Muscle layer of colon (tissue), 2 donors: ENCODE data around the gene KIF1B.

ENCODE experiments used
- H3K27ac ChIP-seq: one replicate; pipeline ENCODE4 v1.7.0; 2013; ENCODE audit warnings: low read depth, mild to moderate bottlenecking, low read length, moderate library complexity
- H3K27me3 ChIP-seq, 2 donors: one replicate each; pipeline ENCODE4 v1.7.0; 2013; ENCODE audit warnings: low read length in 2 of 2, mild to moderate bottlenecking in 2 of 2; ENCODE audit not compliant: insufficient read depth in 2 of 2, control insufficient read depth in 1 of 2
- H3K36me3 ChIP-seq: one replicate; pipeline ENCODE4 v1.7.0; 2013; ENCODE audit warnings: mild to moderate bottlenecking, low read length; ENCODE audit not compliant: insufficient read depth
- H3K4me1 ChIP-seq: one replicate; pipeline ENCODE4 v1.7.0; 2013; ENCODE audit warnings: mild to moderate bottlenecking, low read length; ENCODE audit not compliant: insufficient read depth
- H3K4me3 ChIP-seq, 2 donors: one replicate each; pipeline ENCODE4 v1.7.0; 2013; ENCODE audit warnings: low read length in 2 of 2, low read depth in 1 of 2, mild to moderate bottlenecking in 1 of 2, moderate library complexity in 1 of 2
- H3K9ac ChIP-seq: one replicate; pipeline ENCODE4 v1.7.0; 2013; ENCODE audit warnings: low read length
- H3K9me3 ChIP-seq: one replicate; pipeline ENCODE4 v1.7.0; 2013; ENCODE audit warnings: mild to moderate bottlenecking, low read length
- donor health status: abdominal sarcoma.
- donor health status: Adenocarcinoma of cecum.

The KIF1B gene

DNA sequence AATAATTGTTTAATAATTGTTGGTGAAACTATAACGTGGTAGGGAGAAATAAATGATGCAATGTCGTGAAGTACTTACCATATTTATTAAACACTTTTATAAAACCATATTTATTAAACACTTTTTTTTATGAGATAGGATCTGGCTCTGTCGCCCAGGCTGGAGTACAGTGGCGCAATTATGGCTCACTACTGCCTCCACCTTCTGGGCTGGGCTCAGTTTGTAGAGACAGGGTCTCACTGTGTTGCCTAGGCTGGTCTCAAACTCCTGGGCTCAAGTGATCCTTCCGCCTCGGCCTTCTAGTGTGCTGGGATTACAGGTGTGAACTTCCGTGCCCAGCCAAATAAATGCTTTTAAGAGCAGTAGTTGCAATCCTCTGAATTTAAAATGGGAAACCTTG lies 112.5 kb downstream of the KIF1B start:
- Histone ChIP-seq H3K27ac (no peak overlapping the region), H3K9ac (no peak overlapping the region), H3K4me1 (no peaks in the 10 kb centered on the region), H3K27me3 (no peaks in the 10 kb centered on the region), H3K36me3 (peaks cover 43% of the 10 kb centered on the region), H3K9me3 (no peaks in the 10 kb centered on the region), H3K4me3 (no peak overlapping the region)

DNA sequence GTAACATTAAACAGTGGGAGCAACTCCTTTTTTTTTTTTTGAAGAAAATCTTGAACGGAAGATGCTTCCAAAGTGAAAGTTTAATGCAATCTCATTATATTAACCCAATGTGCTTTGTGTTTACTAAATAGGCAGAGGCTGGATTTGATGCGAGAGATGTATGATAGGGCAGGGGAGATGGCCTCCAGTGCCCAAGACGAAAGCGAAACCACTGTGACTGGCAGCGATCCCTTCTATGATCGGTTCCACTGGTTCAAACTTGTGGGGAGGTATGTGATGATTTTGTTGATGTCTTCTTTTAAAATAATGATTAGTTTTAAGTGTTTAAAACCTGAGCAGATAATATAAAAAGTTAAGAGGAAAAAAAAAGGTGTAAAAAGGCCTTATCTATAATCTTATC lies 114.3 kb downstream of the KIF1B start:
- no peaks in the 10 kb centered on the region for H3K4me1 ChIP-seq
- H3K4me3 ChIP-seq, result no peak overlapping the region
- H3K36me3 ChIP-seq, result peaks cover 48% of the 10 kb centered on the region
- no peaks in the 10 kb centered on the region for H3K27me3 ChIP-seq
- H3K9ac ChIP-seq, result no peak overlapping the region
- H3K9me3 ChIP-seq, result no peaks in the 10 kb centered on the region
- no peak overlapping the region for H3K27ac ChIP-seq

DNA sequence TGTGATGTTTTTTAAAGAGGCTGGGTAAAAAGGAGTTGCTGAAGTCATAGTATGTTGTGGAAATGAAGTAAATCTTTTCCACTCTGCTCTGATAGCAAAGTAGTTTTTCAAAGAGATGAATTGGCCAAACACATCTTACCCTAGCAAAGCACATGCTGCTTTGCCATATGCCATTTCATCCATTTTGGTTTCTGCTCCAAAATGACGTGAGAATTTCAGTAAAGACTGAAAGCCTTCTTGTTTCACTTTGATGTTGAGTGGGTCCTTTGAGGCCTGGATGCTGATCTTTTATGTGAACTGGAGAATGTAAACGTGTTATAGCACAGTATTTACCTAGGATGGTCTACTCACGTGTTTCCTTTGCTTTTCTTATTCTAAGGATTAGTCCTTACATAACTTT lies 115.2 kb downstream of the KIF1B start:
- no peaks in the 10 kb centered on the region for H3K4me1 ChIP-seq
- no peaks in the 10 kb centered on the region for H3K27me3 ChIP-seq
- H3K27ac ChIP-seq, result no peak overlapping the region
- no peak overlapping the region for H3K4me3 ChIP-seq
- H3K9me3 ChIP-seq, result no peaks in the 10 kb centered on the region
- peaks cover 43% of the 10 kb centered on the region for H3K36me3 ChIP-seq
- no peak overlapping the region for H3K9ac ChIP-seq

DNA sequence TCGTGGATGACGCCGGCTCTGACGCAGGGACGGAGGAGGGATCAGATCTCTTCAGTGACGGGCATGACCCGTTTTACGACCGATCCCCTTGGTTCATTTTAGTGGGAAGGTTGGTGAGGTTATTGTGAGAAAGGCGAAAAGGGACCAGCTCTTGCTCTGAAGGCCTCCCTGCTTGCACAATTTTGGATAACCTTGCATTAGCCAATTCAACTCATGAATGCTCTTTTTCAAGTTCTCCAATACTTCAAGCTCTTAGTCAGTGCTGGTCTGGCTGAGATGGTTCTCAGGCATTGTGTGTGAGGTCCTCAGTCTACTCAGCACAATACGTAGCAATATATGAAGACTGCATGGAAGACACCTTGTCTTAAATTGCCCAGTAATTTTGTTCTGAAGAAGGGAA lies 115.9 kb downstream of the KIF1B start:
- no peak overlapping the region for H3K4me3 ChIP-seq
- no peaks in the 10 kb centered on the region for H3K9me3 ChIP-seq
- H3K9ac ChIP-seq, result no peak overlapping the region
- H3K4me1 ChIP-seq, result no peaks in the 10 kb centered on the region
- H3K27me3 ChIP-seq, result no peaks in the 10 kb centered on the region
- H3K27ac ChIP-seq, result no peak overlapping the region
- H3K36me3 ChIP-seq, result peaks cover 43% of the 10 kb centered on the region

- H3K4me3 ChIP-seq, result no peak overlapping the region
- H3K27me3 ChIP-seq, result no peaks in the 10 kb centered on the region
- no peak overlapping the region for H3K9ac ChIP-seq
- H3K4me1 ChIP-seq, result no peaks in the 10 kb centered on the region
- H3K9me3 ChIP-seq, result no peaks in the 10 kb centered on the region
- no peak overlapping the region for H3K27ac ChIP-seq
- H3K36me3 ChIP-seq, result peaks cover 32% of the 10 kb centered on the region
Measured at GRCh38 chr1:10328180-10328963, 118.0 kb downstream of the KIF1B start.

GRCh38 chr1:10337436-10337835 lies 127.1 kb downstream of the KIF1B start:
- no peak overlapping the region for H3K9ac ChIP-seq

GRCh38 chr1:10338047-10338446 lies 127.7 kb downstream of the KIF1B start:
- Histone ChIP-seq H3K9me3 (no peaks in the 10 kb centered on the region), H3K27ac (no peak overlapping the region), H3K36me3 (peaks cover 82% of the 10 kb centered on the region), H3K27me3 (no peaks in the 10 kb centered on the region), H3K9ac (no peak overlapping the region), H3K4me1 (no peaks in the 10 kb centered on the region), H3K4me3 (no peak overlapping the region)

More at GRCh38 chr1:10337436-10337835, 127.1 kb downstream of the KIF1B start:
- Histone ChIP-seq H3K36me3 (peaks cover 76% of the 10 kb centered on the region), H3K4me3 (no peak overlapping the region), H3K27ac (no peak overlapping the region), H3K9me3 (no peaks in the 10 kb centered on the region), H3K4me1 (no peaks in the 10 kb centered on the region), H3K27me3 (no peaks in the 10 kb centered on the region)

DNA sequence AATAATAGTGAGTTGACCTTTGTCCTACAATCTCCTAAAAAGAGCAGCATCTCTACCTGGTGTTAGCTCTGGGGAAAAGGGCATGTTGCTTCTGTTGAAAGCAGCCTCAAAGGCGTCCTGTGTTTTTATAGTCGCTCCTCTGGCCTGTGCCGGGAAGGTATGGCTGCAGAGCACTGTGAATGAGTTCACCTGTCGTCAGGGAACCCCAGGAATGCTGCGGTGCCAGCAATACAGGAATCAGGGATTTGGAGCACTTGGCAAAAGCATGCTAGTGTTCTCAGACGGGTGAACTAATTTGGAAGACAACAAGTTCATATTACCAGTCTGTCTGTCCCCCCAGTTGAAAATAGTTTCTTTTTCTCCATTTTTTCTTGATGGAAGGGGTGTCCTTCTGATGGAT lies 128.2 kb downstream of the KIF1B start:
- Histone ChIP-seq H3K4me3 (no peak overlapping the region), H3K9me3 (no peaks in the 10 kb centered on the region), H3K4me1 (no peaks in the 10 kb centered on the region), H3K27ac (no peak overlapping the region), H3K27me3 (no peaks in the 10 kb centered on the region), H3K36me3 (peaks cover 85% of the 10 kb centered on the region), H3K9ac (no peak overlapping the region)

- Histone ChIP-seq H3K9ac (no peak overlapping the region), H3K27ac (no peak overlapping the region), H3K4me1 (no peaks in the 10 kb centered on the region), H3K4me3 (no peak overlapping the region), H3K27me3 (no peaks in the 10 kb centered on the region), H3K36me3 (peaks cover 89% of the 10 kb centered on the region), H3K9me3 (no peaks in the 10 kb centered on the region)
Measured at GRCh38 chr1:10339036-10339567, 128.7 kb downstream of the KIF1B start.

- Histone ChIP-seq H3K27ac (no peak overlapping the region), H3K27me3 (no peaks in the 10 kb centered on the region), H3K4me3 (no peak overlapping the region), H3K9ac (no peak overlapping the region), H3K4me1 (no peaks in the 10 kb centered on the region), H3K9me3 (no peaks in the 10 kb centered on the region), H3K36me3 (peaks cover 89% of the 10 kb centered on the region)
Measured at GRCh38 chr1:10339815-10340214, 129.4 kb downstream of the KIF1B start.

DNA sequence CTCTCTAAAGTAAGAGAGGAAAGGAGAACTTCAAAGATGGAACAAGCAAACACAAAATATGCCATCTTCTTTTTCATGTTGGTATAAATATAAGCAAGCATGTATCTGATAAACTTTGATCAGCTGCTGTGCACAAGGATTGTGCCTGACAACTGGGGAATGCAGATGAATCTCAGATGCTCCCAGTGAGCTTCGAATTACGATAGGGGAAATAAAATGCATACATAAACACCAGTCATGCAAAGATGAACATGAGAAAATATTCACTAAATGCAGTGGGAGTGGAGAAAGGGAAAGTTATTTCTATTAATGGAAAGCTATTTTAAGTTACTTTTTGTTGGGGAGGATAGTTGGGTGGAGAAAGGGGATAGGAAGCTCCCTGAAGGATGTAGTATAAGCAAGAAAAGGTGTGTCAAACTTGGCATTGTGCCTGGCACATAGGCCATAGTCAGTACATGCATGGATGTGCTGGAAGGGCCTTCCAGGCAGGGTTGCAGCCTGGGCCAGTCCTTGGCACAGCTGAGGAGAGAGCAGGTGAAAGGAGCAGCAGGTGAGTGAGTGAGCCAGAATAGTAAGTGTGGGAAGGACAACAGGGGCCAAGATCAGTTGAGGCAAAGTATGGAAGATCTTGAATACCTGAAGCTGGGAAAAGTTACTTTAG lies 130.7 kb downstream of the KIF1B start:
- Histone ChIP-seq H3K36me3 (peaks cover 90% of the 10 kb centered on the region), H3K27me3 (no peaks in the 10 kb centered on the region), H3K9ac (no peak overlapping the region), H3K4me1 (no peaks in the 10 kb centered on the region), H3K9me3 (no peaks in the 10 kb centered on the region), H3K4me3 (no peak overlapping the region), H3K27ac (no peak overlapping the region)
